K562 treated with DMSO at 1 percent for 4 hours (cell line): ENCODE measurements around the gene LY6G5B. TPM values are rescaled to one million over a fixed set of nuclear protein-coding genes. Genes with fewer than 3 reads are reported as not detected.

ENCODE experiments used
- total RNA-seq: library from RNA; unstranded; fragments of 300-600 nt; gene quantifications from 2 replicates; pipeline ENCODE4 v1.2.3, GENCODE V29; 2022; ENCODE audit not compliant: insufficient read depth

The LY6G5B gene
- total RNA-seq, 1 experiment from 2014 or later: 12.4 TPM

Other genes starting within 250 kb of the LY6G5B start
- gene MICB, start 171.8 kb upstream of the LY6G5B start, total RNA-seq: 20.6 and 25.7 TPM in 2 replicates
- not detected in 2 replicates for gene MCCD1, start 141.0 kb upstream of the LY6G5B start, total RNA-seq
- gene DDX39B, start 128.0 kb upstream of the LY6G5B start, total RNA-seq: 175 and 204 TPM in 2 replicates
- not detected in 2 replicates for gene ATP6V1G2, start 123.4 kb upstream of the LY6G5B start, total RNA-seq
- gene NFKBIL1, start 122.4 kb upstream of the LY6G5B start, total RNA-seq: 54.0 and 55.3 TPM in 2 replicates
- not detected in 2 replicates for gene LTA, start 97.7 kb upstream of the LY6G5B start, total RNA-seq
- 0.39 TPM in 1 of 2 replicates, not detected in the other for gene TNF, start 94.4 kb upstream of the LY6G5B start, total RNA-seq
- gene LTB, start 87.6 kb upstream of the LY6G5B start, total RNA-seq: not detected in 2 replicates
- gene LST1, start 83.7 kb upstream of the LY6G5B start, total RNA-seq: 8.0 and 9.8 TPM in 2 replicates
- gene NCR3, start 77.0 kb upstream of the LY6G5B start, total RNA-seq: 1.7 TPM in 1 of 2 replicates, not detected in the other
- 26.7 and 27.1 TPM in 2 replicates for gene AIF1, start 54.7 kb upstream of the LY6G5B start, total RNA-seq
- 185 and 248 TPM in 2 replicates for gene PRRC2A, start 49.3 kb upstream of the LY6G5B start, total RNA-seq
- 380 and 409 TPM in 2 replicates for gene BAG6, start 17.3 kb upstream of the LY6G5B start, total RNA-seq
- gene APOM, start 14.1 kb upstream of the LY6G5B start, total RNA-seq: 8.4 and 11.2 TPM in 2 replicates
- 17.7 and 18.6 TPM in 2 replicates for gene C6orf47, start 9.2 kb upstream of the LY6G5B start, total RNA-seq
- 23.4 and 36.8 TPM in 2 replicates for gene GPANK1, start 5.0 kb upstream of the LY6G5B start, total RNA-seq
- 613 and 654 TPM in 2 replicates for gene CSNK2B, start 3.9 kb upstream of the LY6G5B start, total RNA-seq
- gene LY6G5C, start 11.1 kb downstream of the LY6G5B start, total RNA-seq: 3.4 TPM in 1 of 2 replicates, not detected in the other
- gene ABHD16A, start 33.3 kb downstream of the LY6G5B start, total RNA-seq: 91.1 and 99.5 TPM in 2 replicates
- gene LY6G6F, start 36.9 kb downstream of the LY6G5B start, total RNA-seq: not detected in 2 replicates
- gene LY6G6D, start 45.4 kb downstream of the LY6G5B start, total RNA-seq: not detected in 2 replicates
- gene LY6G6C, start 51.8 kb downstream of the LY6G5B start, total RNA-seq: not detected in 2 replicates
- gene MPIG6B, start 53.4 kb downstream of the LY6G5B start, total RNA-seq: 0.51 TPM in 1 of 2 replicates, not detected in the other
- gene DDAH2, start 59.3 kb downstream of the LY6G5B start, total RNA-seq: 66.8 and 75.1 TPM in 2 replicates
- 1,213 and 1,370 TPM in 2 replicates for gene CLIC1, start 66.6 kb downstream of the LY6G5B start, total RNA-seq
- 22.0 and 30.3 TPM in 2 replicates for gene MSH5, start 70.0 kb downstream of the LY6G5B start, total RNA-seq
- gene SAPCD1, start 92.7 kb downstream of the LY6G5B start, total RNA-seq: 2.6 and 8.2 TPM in 2 replicates
- gene VWA7, start 107.4 kb downstream of the LY6G5B start, total RNA-seq: 5.4 and 5.6 TPM in 2 replicates
- gene VARS1, start 125.8 kb downstream of the LY6G5B start, total RNA-seq: 147 and 165 TPM in 2 replicates
- gene LSM2, start 137.0 kb downstream of the LY6G5B start, total RNA-seq: 139 and 155 TPM in 2 replicates
- gene HSPA1L, start 145.3 kb downstream of the LY6G5B start, total RNA-seq: 2.5 and 2.8 TPM in 2 replicates
- 641 and 912 TPM in 2 replicates for gene HSPA1A, start 145.6 kb downstream of the LY6G5B start, total RNA-seq
- 595 and 769 TPM in 2 replicates for gene HSPA1B, start 157.8 kb downstream of the LY6G5B start, total RNA-seq
- 232 TPM in 2 replicates for gene NEU1, start 192.8 kb downstream of the LY6G5B start, total RNA-seq
- 12.7 and 13.4 TPM in 2 replicates for gene SLC44A4, start 209.0 kb downstream of the LY6G5B start, total RNA-seq
- gene EHMT2, start 227.7 kb downstream of the LY6G5B start, total RNA-seq: 61.5 and 78.2 TPM in 2 replicates
- 6.4 and 10.3 TPM in 2 replicates for gene ZBTB12, start 232.1 kb downstream of the LY6G5B start, total RNA-seq